Measurements from ENCODE around the gene COMMD3.

- TF ChIP-seq CTCF (IDR thresholded peaks at IDR 0.05; ENCODE audit: control extremely low read depth in 1 of 3, insufficient read depth in 1 of 3, low read depth in 1 of 3, low read length in 3 of 3), result no peak
- no peak for TF ChIP-seq EP300 (IDR thresholded peaks at IDR 0.05; ENCODE audit: borderline replicate concordance in 1 of 2, low read depth in 2 of 2, low read length in 2 of 2)
- TF ChIP-seq CEBPB (IDR thresholded peaks at IDR 0.05; ENCODE audit: low read depth, low read length), result no peak
- TF ChIP-seq POLR2A (IDR thresholded peaks at IDR 0.05; ENCODE audit: control extremely low read depth in 1 of 2, low read depth in 2 of 2, low read length in 2 of 2), result no peak
- TF ChIP-seq GABPA (IDR thresholded peaks at IDR 0.05; ENCODE audit: borderline replicate concordance, insufficient read depth, low read length), result no peak
- TF ChIP-seq ATF3 (IDR thresholded peaks at IDR 0.05; ENCODE audit: insufficient read depth, low read depth, low read length), result no peak
- TF ChIP-seq SIN3A (conservative IDR thresholded peaks at IDR 0.05 in 1 of 2, IDR thresholded peaks at IDR 0.05 in 1 of 2; ENCODE audit: low read depth in 1 of 2, low read length in 2 of 2), result no peak
- TF ChIP-seq ZNF274 (IDR thresholded peaks at IDR 0.05; ENCODE audit: borderline replicate concordance, extremely low read depth, low read length), result no peak
- TF ChIP-seq EZH2 (IDR thresholded peaks at IDR 0.05; ENCODE audit: low read depth, low read length, severe bottlenecking), result no peak
- no peak for TF ChIP-seq USF2 (IDR thresholded peaks at IDR 0.05; ENCODE audit: low read length)
- TF ChIP-seq EGR1 (IDR thresholded peaks at IDR 0.05; ENCODE audit: borderline replicate concordance, low read depth, low read length), result no peak
- no peak for TF ChIP-seq JUND (IDR thresholded peaks at IDR 0.05; ENCODE audit: low read length)
- no peak for TF ChIP-seq SIX5 (IDR thresholded peaks at IDR 0.05; ENCODE audit: low read depth, low read length)
These were observed 4.5 kb downstream of the COMMD3 start, which contains the start of gene BMI1 for GRCh38 chr10:22320591-22321155.

Measured in H1 (cell line).